Ectodermal cell (in vitro differentiated cells): ENCODE data around the gene MCM7.

Experiments
- H3K27ac ChIP-seq: 2 replicates; pipeline ENCODE4 v1.7.0; 2013; ENCODE audit warnings: mild to moderate bottlenecking, low read depth, low read length; ENCODE audit not compliant: insufficient read depth, poor library complexity, severe bottlenecking
- H3K27me3 ChIP-seq: 2 replicates; pipeline ENCODE4 v1.7.0; 2013; ENCODE audit warnings: mild to moderate bottlenecking, low read length; ENCODE audit not compliant: insufficient read depth, control insufficient read depth, poor library complexity, severe bottlenecking
- H3K36me3 ChIP-seq: one replicate; pipeline ENCODE4 v1.7.0; 2013; ENCODE audit warnings: low read length; ENCODE audit not compliant: control insufficient read depth, insufficient read depth
- H3K4me1 ChIP-seq: one replicate; pipeline ENCODE4 v1.7.0; 2013; ENCODE audit warnings: low read length; ENCODE audit not compliant: control insufficient read depth, insufficient read depth
- H3K4me3 ChIP-seq: 2 replicates; pipeline ENCODE4 v1.7.0; 2013; ENCODE audit warnings: low read depth, low read length, control low read depth; ENCODE audit not compliant: insufficient read depth
- H3K9me3 ChIP-seq: 2 replicates; pipeline ENCODE4 v1.7.0; 2013; ENCODE audit warnings: mild to moderate bottlenecking, low read length, moderate library complexity; ENCODE audit not compliant: control insufficient read depth
- WGBS, 2 experiments: methylation state at CpG; one replicate each; pipeline ENCODE4 v1.1.7; 2013; ENCODE audit warnings: missing lambda C conversion rate in 2 of 2; 5-methylcytosine and 5-hydroxymethylcytosine counted together

Gene MCM7

DNA sequence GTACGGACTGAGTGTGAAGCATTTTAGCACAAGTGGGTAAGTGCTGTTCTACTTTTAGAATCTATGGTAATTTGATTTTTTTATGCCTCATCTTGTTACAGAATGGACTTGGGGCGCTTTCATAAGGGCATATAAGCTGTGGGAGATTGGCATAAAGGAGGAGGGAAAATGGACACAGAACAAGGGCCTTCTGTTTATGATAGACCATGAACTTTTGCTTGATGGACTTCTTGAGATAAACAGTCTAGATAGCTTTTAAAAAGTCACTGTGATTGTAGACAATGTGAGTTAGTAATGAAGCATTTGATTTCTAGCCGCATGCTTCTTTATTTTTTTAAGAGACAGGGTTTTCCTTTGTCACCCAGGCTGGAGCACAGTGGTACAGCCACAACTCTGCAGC, 49.6 kb downstream of the MCM7 start:
- no peak overlapping the region for H3K27ac ChIP-seq
- H3K4me1 ChIP-seq = no peaks in the 10 kb centered on the region
- H3K9me3 ChIP-seq = no peaks in the 10 kb centered on the region
- peaks cover under 1% of the 10 kb centered on the region for H3K36me3 ChIP-seq
- H3K4me3 ChIP-seq = no peak overlapping the region
- 94 to 96% methylated on average over 3 of the region's 3 CpGs for WGBS, 2 experiments
- H3K27me3 ChIP-seq = no peaks in the 10 kb centered on the region

DNA sequence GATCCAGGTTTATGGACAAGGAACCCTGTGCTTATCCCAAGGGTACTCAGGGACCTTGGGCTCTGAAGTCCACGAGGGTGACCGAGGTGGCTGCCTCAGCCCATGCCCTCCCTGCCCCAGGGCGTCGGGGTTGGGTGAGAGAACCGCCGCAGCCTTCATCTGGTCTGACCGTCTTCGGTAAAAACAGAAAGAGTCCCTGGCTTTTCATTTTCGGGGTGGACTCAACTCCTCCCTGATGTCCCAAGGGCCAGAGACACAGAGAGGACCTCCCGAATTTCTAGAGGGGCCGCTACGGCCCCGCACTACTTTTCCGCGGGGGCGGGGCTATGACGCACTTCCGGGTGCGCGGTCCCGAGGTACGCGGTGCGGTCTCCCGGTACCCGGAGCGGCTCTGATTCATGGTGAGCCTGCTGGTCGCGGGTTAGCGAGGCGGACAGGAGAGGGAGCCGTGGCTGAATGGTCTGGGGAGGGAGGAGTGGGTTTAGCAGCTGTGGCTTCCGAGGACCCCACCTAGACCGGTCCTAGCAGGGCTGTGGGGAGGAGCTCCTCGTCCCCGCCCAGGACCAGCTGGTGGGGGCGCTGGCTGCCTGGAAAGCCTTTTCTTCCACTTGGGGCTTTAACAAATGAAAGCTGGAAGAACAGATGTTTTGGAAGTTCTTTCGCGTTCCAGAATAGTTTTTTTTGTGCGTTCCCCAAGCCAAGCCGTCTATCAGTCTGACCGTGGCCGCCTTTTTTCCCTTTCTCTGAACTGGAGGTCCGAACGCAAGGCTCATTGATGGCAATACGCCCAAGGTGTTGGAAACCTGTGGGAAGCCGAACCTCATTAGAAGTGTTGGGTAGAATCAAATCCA, 51.5 kb downstream of the MCM7 start, which contains the start of gene ZSCAN21:
ZSCAN21 (plus strand) TSS at position 334 of the 851 bp plus-strand sequence. CDS start 7,233 bp downstream, outside the sequence.
- Histone ChIP-seq H3K27ac (peak within 1 kb of the TSS; percentile 90), H3K9me3 (no peaks in the 10 kb centered on the region), H3K4me3 (peak within 1 kb of the TSS; percentile 54), H3K27me3 (no peaks in the 10 kb centered on the region), H3K36me3 (no peaks in the 10 kb centered on the region), H3K4me1 (no peaks in the 10 kb centered on the region)
- WGBS, 2 experiments = 5 to 6% methylated on average over 47 of the region's 47 CpGs

DNA sequence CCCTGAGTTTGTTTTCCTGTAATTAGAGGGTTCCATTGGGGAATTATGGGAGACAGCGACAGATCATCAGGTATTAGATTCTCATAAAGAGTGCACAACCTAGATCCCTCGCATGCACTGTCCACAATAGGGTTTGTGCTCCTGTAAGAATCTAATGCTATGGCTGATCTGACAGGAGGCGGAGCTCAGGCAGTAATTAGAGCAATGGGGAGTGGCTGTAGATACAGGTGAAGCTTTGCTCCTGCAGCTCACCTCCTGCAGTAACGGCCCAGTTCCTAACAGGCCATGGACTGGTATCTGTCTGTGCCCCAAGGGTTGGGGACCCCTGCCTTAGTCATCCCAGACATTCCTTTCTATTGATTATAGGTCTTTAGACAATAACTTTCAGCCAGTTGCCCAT, 52.5 kb downstream of the MCM7 start:
- no peaks in the 10 kb centered on the region for H3K4me1 ChIP-seq
- no peak overlapping the region for H3K4me3 ChIP-seq
- 93 to 96% methylated on average over 4 of the region's 4 CpGs for WGBS, 2 experiments

DNA sequence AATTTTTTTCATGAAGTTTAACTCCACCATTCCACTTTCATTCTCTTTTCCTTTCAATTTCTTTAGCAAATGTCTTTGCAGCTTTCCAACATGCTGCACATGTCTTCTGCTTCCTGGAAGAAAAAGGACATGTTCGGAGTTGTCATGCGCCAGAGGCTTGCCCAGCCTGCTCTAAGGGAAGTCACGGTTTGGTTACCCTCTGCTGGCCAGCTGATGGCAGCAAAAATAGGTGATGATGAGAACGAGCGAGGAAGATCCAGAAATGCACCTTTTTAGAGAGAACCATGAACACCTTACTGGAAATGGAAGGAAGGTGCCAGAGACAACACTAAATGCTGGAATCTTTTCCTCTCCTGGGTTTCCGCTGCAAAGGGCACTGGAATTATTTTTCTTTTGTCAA, 56.5 kb downstream of the MCM7 start:
- Histone ChIP-seq H3K36me3 (no peaks in the 10 kb centered on the region), H3K4me3 (no peak overlapping the region), H3K27ac (no peak overlapping the region), H3K9me3 (no peaks in the 10 kb centered on the region), H3K4me1 (no peaks in the 10 kb centered on the region), H3K27me3 (no peaks in the 10 kb centered on the region)
- 78 to 84% methylated on average over 6 of the region's 6 CpGs for WGBS, 2 experiments

More for the DNA sequence above, 52.5 kb downstream of the MCM7 start:
- no peaks in the 10 kb centered on the region for H3K9me3 ChIP-seq
- H3K36me3 ChIP-seq = no peaks in the 10 kb centered on the region
- H3K27ac ChIP-seq = no peak overlapping the region
- no peaks in the 10 kb centered on the region for H3K27me3 ChIP-seq
